ENCODE data around the gene COX6B1. TPM values are rescaled to one million over a fixed set of nuclear protein-coding genes. Genes with fewer than 3 reads are reported as not detected.

Gene COX6B1
- total RNA-seq, 4 donors from 2014 or later = 422 to 625 (median 529) TPM

Other genes with a start within 250 kb of the COX6B1 start
- gene FFAR2, start 200.1 kb upstream of the COX6B1 start, total RNA-seq = 1 to 10 TPM in 1 of 4 donors, under 1 TPM in 1, not detected in 2; 0.38 to 1.5 TPM
- not detected for gene KRTDAP, start 157.9 kb upstream of the COX6B1 start, total RNA-seq
- gene DMKN, start 134.7 kb upstream of the COX6B1 start, total RNA-seq = 1 to 10 TPM in 3 of 4 donors, under 1 TPM in 1; 0.94 to 7.3 (median 1.9) TPM
- not detected for gene SBSN, start 120.0 kb upstream of the COX6B1 start, total RNA-seq
- gene GAPDHS, start 114.9 kb upstream of the COX6B1 start, total RNA-seq = not detected
- 10 to 100 TPM; 60.1 to 76.8 (median 73.6) TPM for gene TMEM147, start 102.7 kb upstream of the COX6B1 start, total RNA-seq
- gene ATP4A, start 84.7 kb upstream of the COX6B1 start, total RNA-seq = not detected
- not detected for gene PMIS2, start 62.1 kb upstream of the COX6B1 start, total RNA-seq
- 1 to 10 TPM; 2.4 to 7.7 (median 3.4) TPM for gene HAUS5, start 35.6 kb upstream of the COX6B1 start, total RNA-seq
- gene RBM42, start 19.3 kb upstream of the COX6B1 start, total RNA-seq = 10 to 100 TPM; 27.7 to 55.4 (median 32.6) TPM
- 1 to 10 TPM in 2 of 4 donors, not detected in 2; 1.1 to 1.2 TPM for gene ETV2, start 6.6 kb upstream of the COX6B1 start, total RNA-seq
- under 1 TPM in 1 of 4 donors, not detected in 3; 0.34 TPM for gene UPK1A, start 18.2 kb downstream of the COX6B1 start, total RNA-seq
- under 1 TPM in 1 of 4 donors, not detected in 3; 0.33 TPM for gene ZBTB32, start 56.2 kb downstream of the COX6B1 start, total RNA-seq
- 10 to 100 TPM in 3 of 4 donors, 1 to 10 TPM in 1; 7.3 to 26.6 (median 15.1) TPM for gene KMT2B, start 69.7 kb downstream of the COX6B1 start, total RNA-seq
- gene IGFLR1, start 94.1 kb downstream of the COX6B1 start, total RNA-seq = 10 to 100 TPM in 1 of 4 donors, 1 to 10 TPM in 3; 4.4 to 13.8 (median 5.9) TPM
- gene U2AF1L4, start 97.1 kb downstream of the COX6B1 start, total RNA-seq = 10 to 100 TPM; 14.8 to 30.5 (median 19.7) TPM
- 10 to 100 TPM; 23.4 to 71.3 (median 35.7) TPM for gene PSENEN, start 97.3 kb downstream of the COX6B1 start, total RNA-seq
- 10 to 100 TPM in 2 of 4 donors, 1 to 10 TPM in 2; 7.5 to 12.2 (median 10.0) TPM for gene LIN37, start 100.3 kb downstream of the COX6B1 start, total RNA-seq
- 100 to 1,000 TPM in 2 of 4 donors, 10 to 100 TPM in 2; 50.1 to 554 (median 117) TPM for gene HSPB6, start 108.7 kb downstream of the COX6B1 start, total RNA-seq
- 1 to 10 TPM; 2.8 to 5.7 (median 3.5) TPM for gene PROSER3, start 109.9 kb downstream of the COX6B1 start, total RNA-seq
- gene ARHGAP33, start 127.2 kb downstream of the COX6B1 start, total RNA-seq = 10 to 100 TPM in 1 of 4 donors, 1 to 10 TPM in 2, under 1 TPM in 1; 0.33 to 12.2 (median 4.5) TPM
- gene PRODH2, start 164.5 kb downstream of the COX6B1 start, total RNA-seq = not detected
- not detected for gene NPHS1, start 204.2 kb downstream of the COX6B1 start, total RNA-seq
- not detected for gene KIRREL2, start 208.6 kb downstream of the COX6B1 start, total RNA-seq
- gene APLP1, start 220.3 kb downstream of the COX6B1 start, total RNA-seq = 1 to 10 TPM in 2 of 4 donors, not detected in 2; 1.2 to 1.3 TPM